Measurements from ENCODE around the gene MIAT.

Gene MIAT

GRCh38 chr22:26680485-26680884 lies 23.1 kb downstream of the MIAT start:
- TF ChIP-seq CTCF (conservative IDR thresholded peaks at IDR 0.05; ENCODE audit: control insufficient read depth, insufficient read depth, low read depth, low read length): no peak
- H3K4me3 ChIP-seq (ENCODE audit: control insufficient read depth, low read depth, low read length): no peak overlapping the region
- no peak for DNase-seq (ENCODE audit: low read depth)

GRCh38 chr22:26681395-26681821 lies 24.0 kb downstream of the MIAT start:
- peak; percentile 24 for DNase-seq (ENCODE audit: low read depth)
- no peak overlapping the region for H3K4me3 ChIP-seq (ENCODE audit: control insufficient read depth, low read depth, low read length)

GRCh38 chr22:26684168-26684567 lies 26.8 kb downstream of the MIAT start:
- no peak overlapping the region for H3K4me3 ChIP-seq (ENCODE audit: control insufficient read depth, low read depth, low read length)
- DNase-seq (ENCODE audit: low read depth): no peak
- TF ChIP-seq CTCF (conservative IDR thresholded peaks at IDR 0.05; ENCODE audit: control insufficient read depth, insufficient read depth, low read depth, low read length): no peak

More at GRCh38 chr22:26681395-26681821, 24.0 kb downstream of the MIAT start:
- no peak for TF ChIP-seq CTCF (conservative IDR thresholded peaks at IDR 0.05; ENCODE audit: control insufficient read depth, insufficient read depth, low read depth, low read length)

- H3K4me3 ChIP-seq (ENCODE audit: control insufficient read depth, low read depth, low read length): no peak overlapping the region
- no peak for DNase-seq (ENCODE audit: low read depth)
- TF ChIP-seq CTCF (conservative IDR thresholded peaks at IDR 0.05; ENCODE audit: control insufficient read depth, insufficient read depth, low read depth, low read length): no peak
These were observed 28.2 kb downstream of the MIAT start for GRCh38 chr22:26685601-26686000.

GRCh38 chr22:26687439-26687838 lies 30.1 kb downstream of the MIAT start:
- DNase-seq (ENCODE audit: low read depth): no peak
- no peak overlapping the region for H3K4me3 ChIP-seq (ENCODE audit: control insufficient read depth, low read depth, low read length)
- no peak for TF ChIP-seq CTCF (conservative IDR thresholded peaks at IDR 0.05; ENCODE audit: control insufficient read depth, insufficient read depth, low read depth, low read length)

- DNase-seq (ENCODE audit: low read depth): no peak
- no peak for TF ChIP-seq CTCF (conservative IDR thresholded peaks at IDR 0.05; ENCODE audit: control insufficient read depth, insufficient read depth, low read depth, low read length)
- no peak overlapping the region for H3K4me3 ChIP-seq (ENCODE audit: control insufficient read depth, low read depth, low read length)
These were observed 32.3 kb downstream of the MIAT start for GRCh38 chr22:26689513-26690301.

Data from fibroblast of mammary gland (primary cell).